Tongue (tissue), 3 donors: Measurements from ENCODE around the gene SAMD10. TPM values are rescaled to one million over a fixed set of nuclear protein-coding genes. Genes with fewer than 3 reads are reported as not detected.
"Not testable (repeated sequence)": the region's sequence is repeated elsewhere in the genome, so short reads cannot be mapped to it uniquely, and the experiment has no call there.

Experiments used
- DNase-seq: peaks from one replicate; pipeline ENCODE4 v3.0.0-alpha.2; 2015
- small RNA-seq: library from RNA; depleted of rRNA; stranded (forward); fragments of <200 nt; gene quantifications from one replicate; pipeline ENCODE3, GENCODE V24; 2014; ENCODE audit warnings: low replicate concordance
- total RNA-seq: library from RNA; depleted of rRNA; stranded (reverse); fragments of >200 nt; gene quantifications from one replicate; pipeline ENCODE4 v1.2.3, GENCODE V29; 2014

SAMD10 gene
- total RNA-seq, 1 donor from 2014 or later, result 2.6 TPM

DNA sequence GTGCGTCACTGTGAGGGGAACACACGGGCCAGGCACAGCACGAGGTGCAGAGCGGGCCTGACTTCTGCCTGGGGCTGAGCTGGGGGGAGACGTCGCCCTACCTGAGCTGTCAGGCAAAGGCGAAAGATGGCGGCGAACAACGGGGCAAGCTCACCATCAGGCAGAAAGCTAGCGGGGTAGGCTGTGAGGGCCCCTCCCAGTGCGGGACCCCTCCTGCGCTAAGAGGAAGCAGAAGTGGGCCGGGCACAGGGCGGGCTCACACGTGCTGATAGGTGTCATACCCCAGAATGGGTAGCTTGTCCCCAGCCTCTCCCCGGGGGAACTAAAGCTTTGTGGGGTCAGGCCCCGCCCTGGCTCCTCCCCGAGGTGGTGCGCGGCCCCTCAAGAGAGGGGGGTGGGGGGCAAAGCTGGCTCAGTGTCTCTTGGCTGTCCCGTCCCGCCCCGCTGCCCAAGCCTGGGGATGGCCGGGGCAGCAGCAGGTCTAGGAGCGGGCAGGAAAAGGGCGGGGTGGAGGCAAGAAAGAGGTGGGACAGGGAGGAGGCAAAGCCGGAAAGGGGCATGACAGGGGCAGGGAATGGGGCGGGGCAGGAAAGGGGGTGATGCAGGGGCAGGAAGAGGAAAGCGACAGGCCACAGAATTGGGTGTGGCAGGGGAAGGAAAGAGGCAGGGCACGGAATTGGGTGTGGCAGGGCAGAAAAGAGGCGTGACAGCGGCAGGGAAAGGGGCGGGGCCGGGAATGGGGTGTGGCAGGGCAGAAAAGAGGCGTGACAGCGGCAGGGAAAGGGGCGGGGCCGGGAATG lies 38.0 kb downstream of the SAMD10 start:
- DNase-seq, result peak; percentile 53

DNA sequence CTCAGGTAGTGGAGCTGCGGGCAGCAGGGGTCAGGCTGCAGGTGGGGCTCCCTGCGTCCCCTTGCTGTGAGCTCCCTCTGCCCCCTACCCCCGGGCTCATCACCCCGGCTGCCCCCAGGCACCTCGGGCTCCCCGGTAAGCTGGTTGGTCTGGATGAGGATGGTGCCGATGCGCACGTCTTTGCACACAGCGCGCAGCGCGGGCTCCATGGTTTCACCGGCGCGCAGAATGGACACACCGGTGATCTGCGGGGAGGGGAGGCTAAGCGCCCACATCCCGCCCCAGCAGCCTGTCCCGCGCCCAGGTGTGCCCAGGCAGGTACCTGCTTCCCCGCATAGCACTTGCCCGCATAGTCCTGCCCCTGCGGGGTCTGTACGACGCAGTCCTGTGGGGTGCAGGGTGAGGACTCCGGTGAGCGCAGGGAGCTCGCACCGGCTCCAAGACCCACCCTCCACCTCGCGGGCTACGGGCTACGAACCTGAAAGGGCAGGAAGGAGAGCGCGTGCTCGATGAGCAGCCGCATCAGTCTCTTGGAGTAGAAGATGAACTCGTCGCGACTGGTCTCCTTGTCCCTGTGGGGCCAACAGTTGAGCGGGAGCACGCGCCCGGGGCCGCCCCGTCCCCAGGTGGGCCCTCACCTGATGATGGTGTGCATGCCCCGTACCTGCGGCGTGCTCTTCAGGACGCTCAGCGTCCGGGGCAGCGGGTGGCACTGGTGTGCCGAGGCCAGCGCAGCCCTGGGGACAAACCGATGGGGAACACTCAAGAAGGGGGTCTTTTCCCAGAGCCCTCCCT lies 38.8 kb downstream of the SAMD10 start:
- DNase-seq, result no peak

DNA sequence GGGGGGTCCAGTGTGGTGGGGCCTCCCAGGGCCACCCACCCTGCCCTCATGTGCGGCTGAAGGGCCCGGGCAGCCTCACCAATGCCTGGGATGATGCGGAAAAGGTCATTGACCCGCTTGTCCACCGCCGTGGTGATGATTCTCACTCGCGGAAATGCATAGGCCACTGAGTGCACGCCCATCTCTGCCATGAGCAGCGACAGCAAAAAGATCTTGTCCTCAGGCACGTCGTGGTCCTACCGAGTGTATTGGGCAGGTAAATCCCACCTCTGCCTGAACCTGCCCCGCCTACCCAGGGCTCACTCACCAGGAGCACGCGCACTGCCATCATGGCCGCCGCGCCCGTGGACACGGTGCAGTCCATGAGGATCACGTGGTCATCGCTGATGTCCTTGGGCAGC lies 39.4 kb downstream of the SAMD10 start:
- DNase-seq, result no peak

DNA sequence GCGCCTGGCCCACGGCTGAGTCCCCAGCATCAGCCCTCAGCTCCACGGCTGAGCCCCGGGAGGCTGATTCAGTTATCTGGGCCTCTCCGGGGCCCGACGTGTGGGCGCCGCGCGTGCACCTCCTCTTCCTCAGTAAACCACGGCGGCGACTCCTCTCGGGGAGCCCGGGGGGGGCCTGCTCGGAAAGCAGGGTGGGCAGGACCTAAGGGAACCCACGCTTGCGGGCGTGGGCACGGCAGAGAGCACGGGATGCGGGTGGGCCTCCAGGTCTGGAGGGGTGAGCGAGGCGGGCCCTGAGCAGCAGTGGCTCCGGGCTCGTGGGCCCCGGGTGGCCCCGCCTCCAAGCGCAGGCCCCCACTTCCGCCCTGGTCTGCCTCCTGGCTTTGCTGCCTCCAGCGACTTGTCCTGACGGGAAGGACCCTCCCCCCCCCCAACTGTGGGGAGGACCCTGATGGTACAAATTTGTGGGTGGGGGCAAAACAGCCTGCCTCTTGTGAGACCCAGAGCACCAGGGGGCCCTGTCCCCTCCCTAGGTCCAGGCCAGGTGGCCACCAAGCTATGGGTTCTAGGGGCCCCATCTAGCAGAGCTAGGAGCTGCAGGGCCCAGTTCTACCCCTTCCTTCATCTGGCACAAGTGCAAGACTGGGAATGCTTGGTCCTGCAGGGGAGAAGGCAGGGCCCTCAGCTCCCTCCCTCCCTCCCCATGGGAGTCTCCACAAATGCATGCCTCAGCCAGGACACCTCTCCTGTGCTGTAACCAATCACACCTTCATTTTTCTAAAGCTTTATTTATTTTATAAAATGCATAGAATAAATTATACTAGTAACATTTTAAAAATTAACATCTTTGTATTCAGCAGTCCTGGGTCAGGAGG lies 40.1 kb downstream of the SAMD10 start:
- DNase-seq, result no peak

DNA sequence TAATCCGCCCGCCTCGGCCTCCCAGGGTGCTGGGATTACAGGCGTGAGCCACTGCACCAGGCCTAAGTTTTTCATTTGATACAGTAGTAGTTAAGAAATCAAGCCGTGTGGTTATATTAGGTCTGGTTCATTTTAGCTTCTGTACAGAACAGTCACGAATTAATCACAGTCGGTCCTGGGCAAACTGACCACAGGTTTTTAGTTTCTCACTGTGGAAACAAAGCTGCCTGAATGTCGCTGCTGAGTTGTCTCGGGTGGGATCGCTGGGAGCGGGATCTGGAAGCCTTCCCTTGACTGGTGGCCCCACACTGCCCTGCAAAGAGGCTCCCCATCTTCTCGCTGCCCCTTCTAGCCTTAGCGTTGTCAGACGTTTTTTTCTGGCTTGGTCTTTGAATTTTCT lies 41.8 kb downstream of the SAMD10 start:
- DNase-seq, result no peak

DNA sequence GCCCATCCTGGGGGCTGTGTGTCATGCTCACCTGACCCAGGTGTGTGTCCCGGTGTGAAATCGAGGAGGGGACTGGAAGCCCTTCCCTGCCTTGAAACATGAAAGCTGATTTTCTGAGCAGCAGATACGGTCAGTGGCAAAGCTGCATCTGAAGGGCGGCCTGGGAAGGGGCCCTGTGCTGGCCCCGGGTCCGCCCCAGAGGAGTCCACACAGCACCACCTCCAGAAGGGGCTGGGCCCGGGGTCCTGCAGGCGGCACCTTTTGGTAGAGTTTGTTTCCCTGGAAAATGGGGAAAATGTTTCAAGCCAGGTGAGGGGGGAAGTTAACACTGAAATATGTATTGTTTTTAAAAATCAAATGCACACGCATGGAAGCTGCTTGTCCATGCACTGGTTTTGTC lies 44.0 kb downstream of the SAMD10 start:
- DNase-seq, result no peak

DNA sequence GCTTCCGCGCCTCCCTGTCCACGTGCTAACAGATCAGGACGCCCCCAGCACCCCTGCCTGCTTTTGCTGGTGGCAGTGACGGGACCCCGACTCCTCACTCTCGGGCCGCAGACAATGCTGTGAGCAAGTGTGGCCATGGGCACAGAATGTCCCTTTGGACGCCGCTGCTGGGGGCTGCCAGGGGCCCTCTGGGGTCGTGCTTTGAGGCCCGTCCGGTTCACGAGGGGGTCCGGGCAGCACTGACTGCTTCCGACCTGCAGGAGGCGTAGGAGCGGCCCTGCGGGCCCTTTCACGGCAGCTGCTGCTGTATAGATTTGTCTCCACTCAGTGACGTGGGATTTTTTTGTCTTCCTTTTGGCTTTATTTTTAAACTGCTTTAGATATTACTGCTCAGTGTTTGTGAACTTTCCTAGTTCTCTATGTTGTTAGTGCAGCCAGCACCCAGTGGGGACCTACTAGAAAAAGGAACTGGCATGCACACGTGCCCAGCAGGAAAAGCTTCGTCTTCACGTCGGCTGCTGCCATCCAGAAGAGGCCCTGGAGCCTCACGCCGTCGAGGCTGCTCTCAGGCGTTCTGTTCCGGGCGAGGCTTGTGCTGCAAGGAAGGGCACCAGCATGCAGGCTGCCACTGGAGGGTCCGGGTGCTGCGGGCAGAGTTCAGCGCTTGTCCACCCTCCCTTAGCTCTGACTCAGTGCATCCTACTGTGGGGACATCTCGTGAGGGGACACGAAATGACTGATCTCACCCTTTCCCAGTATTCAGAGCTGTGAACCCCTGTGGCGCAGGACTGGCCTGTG lies 45.0 kb downstream of the SAMD10 start:
- no peak for DNase-seq

DNA sequence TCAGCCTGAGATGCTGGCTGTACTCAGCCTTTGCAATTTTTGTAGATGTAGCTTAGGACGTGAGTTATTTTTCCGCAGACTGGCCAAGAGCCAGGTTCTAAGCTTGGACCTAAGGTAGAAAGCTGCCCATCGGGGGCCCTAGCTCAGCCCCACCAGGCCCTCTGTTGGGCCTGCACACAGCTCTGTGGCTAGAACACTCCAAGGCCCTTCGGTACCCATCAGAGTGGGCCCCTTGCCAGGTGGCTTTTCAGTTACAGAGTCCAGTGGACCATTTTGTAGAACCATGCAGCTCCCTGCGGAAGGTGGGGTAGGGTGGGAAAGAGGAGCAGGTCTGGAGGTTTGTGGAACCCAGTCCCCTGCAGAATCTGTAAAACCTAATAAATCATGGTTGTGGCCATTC lies 45.8 kb downstream of the SAMD10 start:
- DNase-seq, result no peak

DNA sequence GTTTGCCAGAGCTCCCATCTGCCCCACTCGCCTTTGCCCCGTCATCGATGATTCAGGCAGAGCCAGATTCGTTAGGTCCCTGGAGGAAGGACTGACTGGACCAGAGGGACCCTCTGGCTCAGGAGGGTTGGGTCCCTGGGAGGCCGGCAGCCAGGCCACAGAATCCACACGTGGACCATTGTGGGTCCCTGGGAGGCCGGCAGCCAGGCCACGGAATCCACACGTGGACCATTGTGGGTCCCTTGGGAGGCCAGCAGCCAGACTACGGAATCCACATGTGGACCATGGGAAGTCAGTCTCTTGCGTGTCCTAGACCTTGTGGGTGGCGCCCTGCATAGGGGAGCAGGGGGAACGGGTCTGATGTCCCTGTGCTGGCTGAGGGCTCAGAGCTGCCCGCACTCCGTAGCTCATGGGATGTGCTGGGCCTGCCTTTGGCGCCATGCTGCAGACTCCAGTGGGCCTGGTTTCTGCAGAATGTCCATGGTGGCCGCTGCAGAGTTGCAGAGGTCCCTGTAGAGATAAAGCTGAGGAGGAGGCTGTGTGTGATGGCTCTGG lies 46.8 kb downstream of the SAMD10 start:
- DNase-seq, result no peak

DNA sequence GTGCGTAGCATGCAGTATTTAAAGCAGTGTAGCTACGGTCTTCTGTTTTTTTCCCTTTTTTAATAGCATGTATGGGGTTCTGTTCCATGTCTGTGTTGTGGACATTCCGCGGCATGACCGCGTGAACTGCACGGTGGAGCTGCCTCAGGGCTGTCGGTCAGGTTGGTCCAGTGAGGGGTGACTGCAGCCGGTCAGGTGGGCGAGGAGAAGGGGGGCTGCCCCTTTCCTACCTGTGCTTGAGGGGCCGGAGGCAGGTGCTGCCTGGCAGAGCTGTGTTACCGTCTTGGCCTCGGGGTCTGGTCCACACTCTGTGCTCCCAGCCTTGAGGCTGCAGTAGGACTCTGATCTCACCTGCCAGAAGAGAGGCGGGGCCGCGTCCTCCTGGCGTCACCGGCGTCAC lies 47.7 kb downstream of the SAMD10 start:
- DNase-seq, result no peak

DNA sequence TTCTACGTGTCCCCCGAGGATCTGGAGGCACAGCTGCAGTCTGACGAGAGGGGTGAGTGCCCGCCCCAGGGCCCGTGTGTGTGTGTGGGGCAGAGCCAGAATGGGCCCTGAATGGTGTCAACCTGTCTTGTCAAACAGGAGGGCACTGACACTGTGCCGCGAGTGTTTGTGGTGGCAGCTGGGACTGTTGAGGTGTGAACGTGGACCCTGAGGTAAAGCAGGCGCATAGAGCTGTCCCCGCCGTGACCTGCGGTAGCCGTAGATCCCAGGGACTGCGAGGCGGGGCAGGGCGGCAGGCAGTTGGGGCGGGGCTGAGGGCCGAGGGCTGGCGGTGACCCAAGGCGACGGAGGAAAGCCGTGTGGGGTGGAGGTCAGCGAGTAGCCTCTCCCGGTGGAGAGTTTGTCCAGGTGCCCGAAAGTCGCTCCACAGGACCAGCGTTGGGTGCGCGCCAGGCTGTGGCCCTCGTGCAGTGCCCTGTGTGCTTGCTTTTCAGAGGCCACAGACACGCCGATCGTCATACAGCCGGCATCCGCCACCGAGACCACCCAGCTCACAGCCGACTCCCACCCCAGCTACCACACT lies 48.4 kb downstream of the SAMD10 start:
- DNase-seq, result no peak

DNA sequence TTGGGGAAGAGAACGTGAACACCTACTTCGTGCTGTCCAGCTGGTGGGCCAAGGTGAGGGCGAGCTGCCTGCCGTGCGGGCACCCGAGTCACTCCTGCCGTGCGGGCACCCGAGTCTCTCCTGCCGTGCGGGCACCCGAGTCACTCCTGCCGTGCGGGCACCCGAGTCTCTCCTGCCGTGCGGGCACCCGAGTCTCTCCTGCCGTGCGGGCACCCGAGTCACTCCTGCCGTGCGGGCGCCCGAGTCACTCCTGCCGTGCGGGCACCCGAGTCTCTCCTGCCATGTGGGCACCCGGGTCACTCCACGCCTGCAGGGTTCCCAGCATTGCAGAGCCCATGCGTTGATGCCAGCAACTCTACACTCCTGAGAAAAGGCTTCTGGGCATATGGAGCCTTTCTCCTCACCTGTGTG lies 50.0 kb downstream of the SAMD10 start:
- DNase-seq, result not testable (repeated sequence)

DNA sequence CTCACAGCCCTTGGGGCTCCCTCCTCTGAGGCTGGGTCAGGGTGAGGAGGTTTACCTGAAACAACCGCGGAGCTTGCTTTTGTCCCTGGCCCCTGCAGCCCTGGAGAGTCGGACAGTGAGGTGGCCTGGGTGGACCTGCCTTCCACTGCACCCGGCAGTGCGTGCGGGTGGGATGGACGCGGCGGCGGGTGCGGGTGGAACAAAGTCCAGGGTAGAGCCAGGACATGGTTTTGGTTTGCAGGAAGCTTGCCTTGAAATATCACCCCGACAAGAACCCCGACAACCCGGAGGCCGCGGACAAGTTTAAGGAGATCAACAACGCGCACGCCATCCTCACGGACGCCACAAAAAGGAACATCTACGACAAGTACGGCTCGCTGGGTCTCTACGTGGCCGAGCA lies 50.4 kb downstream of the SAMD10 start:
- no peak for DNase-seq

DNA sequence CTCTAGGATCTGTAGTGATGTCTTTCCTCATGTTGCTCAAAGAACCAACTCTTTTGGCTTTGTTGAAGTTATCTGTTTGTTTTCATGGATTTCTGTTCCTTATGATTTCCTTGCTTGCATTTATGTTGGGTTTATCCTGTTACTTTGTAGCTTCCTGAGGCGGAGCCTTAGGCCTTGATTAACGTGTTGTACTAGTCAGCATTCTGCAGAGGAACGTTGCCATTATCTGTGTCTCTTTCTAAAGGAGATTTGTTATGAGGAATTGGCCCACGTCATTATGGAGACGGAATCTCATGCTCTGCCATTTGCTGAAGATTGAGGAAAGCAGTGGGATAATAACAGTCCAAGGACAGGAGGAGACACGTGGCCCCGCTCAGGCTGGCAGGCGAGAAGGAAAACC lies 53.1 kb downstream of the SAMD10 start:
- DNase-seq, result no peak

DNA sequence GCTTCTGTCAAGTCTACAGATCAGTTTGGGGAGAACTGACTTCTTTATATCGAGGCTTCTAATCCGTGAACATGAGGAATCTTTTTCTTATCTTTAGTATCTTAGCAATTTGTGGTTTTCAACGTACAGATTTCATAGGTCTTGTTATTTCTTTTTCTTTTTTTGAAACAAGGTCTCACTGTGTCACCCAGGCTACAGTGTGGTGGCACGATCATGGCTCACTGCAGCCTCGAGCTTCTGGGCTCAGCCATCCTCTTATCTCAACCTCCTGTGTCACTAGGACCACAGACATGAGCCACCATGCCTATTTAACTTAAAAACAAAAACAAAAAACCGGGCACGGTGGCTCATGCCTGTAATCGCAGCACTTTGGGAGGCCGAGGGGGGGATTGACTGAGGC lies 55.2 kb downstream of the SAMD10 start:
- DNase-seq, result no peak

Small RNA genes lying within 50 kb of the gene (small RNA-seq; reads per million reads assigned to genes)
- gene MIR647, result not detected

Other genes starting within 250 kb of the SAMD10 start
- 6.8 TPM for gene LIME1, start 243.0 kb downstream of the SAMD10 start, total RNA-seq
- gene SLC2A4RG, start 239.9 kb downstream of the SAMD10 start, total RNA-seq, result 67.0 TPM
- 28.6 TPM for gene ZBTB46, start 148.4 kb downstream of the SAMD10 start, total RNA-seq
- not detected for gene ABHD16B, start 118.1 kb downstream of the SAMD10 start, total RNA-seq
- 62.0 TPM for gene TPD52L2, start 114.4 kb downstream of the SAMD10 start, total RNA-seq
- 37.6 TPM for gene DNAJC5, start 84.5 kb downstream of the SAMD10 start, total RNA-seq
- gene UCKL1, start 23.2 kb downstream of the SAMD10 start, total RNA-seq, result 48.7 TPM
- gene ZNF512B, start 9.7 kb downstream of the SAMD10 start, total RNA-seq, result 15.3 TPM
- gene PRPF6, start 1.5 kb upstream of the SAMD10 start, total RNA-seq, result 62.5 TPM
- gene C20orf204, start 56.5 kb upstream of the SAMD10 start, total RNA-seq, result 0.82 TPM
- gene SOX18, start 70.0 kb upstream of the SAMD10 start, total RNA-seq, result 17.6 TPM
- gene TCEA2, start 83.6 kb upstream of the SAMD10 start, total RNA-seq, result 22.8 TPM
- 7.7 TPM for gene RGS19, start 99.9 kb upstream of the SAMD10 start, total RNA-seq
- gene OPRL1, start 100.4 kb upstream of the SAMD10 start, total RNA-seq, result 0.62 TPM
- not detected for gene LKAAEAR1, start 104.8 kb upstream of the SAMD10 start, total RNA-seq
- gene NPBWR2, start 127.9 kb upstream of the SAMD10 start, total RNA-seq, result not detected
- gene MYT1, start 184.8 kb upstream of the SAMD10 start, total RNA-seq, result 0.31 TPM